AG09319 (cell line): ENCODE results near the gene HNRNPR.

ENCODE experiments used
- DNase-seq: peaks from one replicate; pipeline ENCODE4 v3.0.0-alpha.2; 2010; ENCODE audit warnings: low read depth; ENCODE audit errors: extremely low read depth
- CTCF ChIP-seq: IDR thresholded peaks from 2 replicates; pipeline ENCODE4 v1.5.1; 2011; ENCODE audit warnings: low read depth, mild to moderate bottlenecking, inconsistent platforms, low read length, moderate library complexity

HNRNPR gene

GRCh38 chr1:23303524-23303923 is 40.6 kb downstream of the HNRNPR start:
- no peak for TF ChIP-seq CTCF
- no peak for DNase-seq

- DNase-seq: no peak
- TF ChIP-seq CTCF: no peak
Observed at GRCh38 chr1:23296931-23297330, 47.2 kb downstream of the HNRNPR start.

GRCh38 chr1:23291706-23292105 is 52.4 kb downstream of the HNRNPR start:
- no peak for TF ChIP-seq CTCF
- DNase-seq: no peak

- DNase-seq: no peak
- no peak for TF ChIP-seq CTCF
Observed at GRCh38 chr1:23290836-23291565, 53.1 kb downstream of the HNRNPR start.

- TF ChIP-seq CTCF: no peak
- no peak for DNase-seq
Observed at GRCh38 chr1:23288671-23289070, 55.4 kb downstream of the HNRNPR start.

GRCh38 chr1:23288201-23288600 is 55.9 kb downstream of the HNRNPR start:
- no peak for DNase-seq
- TF ChIP-seq CTCF: no peak

GRCh38 chr1:23286401-23286800 is 57.7 kb downstream of the HNRNPR start:
- no peak for DNase-seq
- TF ChIP-seq CTCF: no peak
